Liver (tissue), 9 donors: Measurements from ENCODE around the gene SH2D7. TPM values are rescaled to one million over a fixed set of nuclear protein-coding genes. Genes with fewer than 3 reads are reported as not detected.
A peak's percentile ranks its signal among the peaks of the same experiment; 100 is the strongest.

Source experiments
- DNase-seq: peaks from one replicate; pipeline ENCODE4 v3.0.0-alpha.2; 2017; ENCODE audit warnings: low spot score
- H3K27ac ChIP-seq, 2 donors: one replicate each; pipeline ENCODE4 v1.7.0; 2013; ENCODE audit warnings: inconsistent platforms in 2 of 2, low read length in 2 of 2, control low read depth in 1 of 2, low read depth in 1 of 2, mild to moderate bottlenecking in 1 of 2
- H3K27me3 ChIP-seq, 4 donors: one replicate each; pipeline versions ENCODE4 v1.6.1 to v1.7.0; 2013; ENCODE audit warnings: low read length in 3 of 4, inconsistent platforms in 1 of 4, mild to moderate bottlenecking in 1 of 4, moderate library complexity in 1 of 4; ENCODE audit not compliant: control insufficient read depth in 4 of 4, insufficient read depth in 4 of 4
- H3K36me3 ChIP-seq, 4 donors: one replicate each; pipeline versions ENCODE4 v1.6.1 to v1.7.0; 2013; ENCODE audit warnings: low read length in 3 of 4, mild to moderate bottlenecking in 3 of 4, low read depth in 1 of 4, moderate library complexity in 1 of 4; ENCODE audit not compliant: control insufficient read depth in 4 of 4, insufficient read depth in 3 of 4
- H3K4me1 ChIP-seq, 4 donors: one replicate each; pipeline versions ENCODE4 v1.6.1 to v1.7.0; 2013; ENCODE audit warnings: low read length in 3 of 4, mild to moderate bottlenecking in 3 of 4, moderate library complexity in 1 of 4; ENCODE audit not compliant: control insufficient read depth in 4 of 4, insufficient read depth in 4 of 4
- H3K4me3 ChIP-seq, 3 donors: one replicate each; pipeline versions ENCODE4 v1.6.1 to v1.7.0; 2013; ENCODE audit warnings: low read length in 3 of 3, control low read depth in 1 of 3, low read depth in 1 of 3, mild to moderate bottlenecking in 1 of 3
- H3K9ac ChIP-seq, 2 donors: one replicate each; pipeline ENCODE4 v1.7.0; 2013; ENCODE audit warnings: low read length in 2 of 2, mild to moderate bottlenecking in 2 of 2, moderate library complexity in 2 of 2, control low read depth in 1 of 2, low read depth in 1 of 2
- H3K9me3 ChIP-seq, 4 donors: one replicate each; pipeline versions ENCODE4 v1.6.1 to v1.7.0; 2013; ENCODE audit warnings: low read length in 3 of 4; ENCODE audit not compliant: control insufficient read depth in 4 of 4
- ATF3 ChIP-seq: IDR thresholded peaks from 2 replicates; pipeline ENCODE4 v1.6.1; 2016; ENCODE audit warnings: antibody characterized with exemption
- CTCF ChIP-seq: fragments of 150-350 bp; IDR thresholded peaks from 2 replicates; pipeline ENCODE4 v1.5.1; 2017; ENCODE audit warnings: improper control_type of control experiment, low read depth, low read length; ENCODE audit not compliant: missing input control
- EGR1 ChIP-seq, 2 donors: IDR thresholded peaks; 2 replicates each; pipeline ENCODE4 v1.6.1; 2016 to 2018; ENCODE audit warnings: antibody characterized with exemption in 2 of 2, low read depth in 2 of 2
- FOXA1 ChIP-seq: IDR thresholded peaks from 2 replicates; pipeline ENCODE4 v1.6.1; 2016; ENCODE audit warnings: antibody characterized with exemption
- FOXA2 ChIP-seq: IDR thresholded peaks from 2 replicates; pipeline ENCODE4 v1.6.1; 2016; ENCODE audit warnings: antibody characterized with exemption
- GABPA ChIP-seq, 2 donors: IDR thresholded peaks in 1 of 2; conservative IDR thresholded peaks in 1 of 2; 2 replicates each; pipeline ENCODE4 v1.6.1; 2016; ENCODE audit warnings: antibody characterized with exemption in 2 of 2, mild to moderate bottlenecking in 1 of 2, moderate library complexity in 1 of 2
- HNF4G ChIP-seq: IDR thresholded peaks from 2 replicates; pipeline ENCODE4 v1.6.1; 2016; ENCODE audit warnings: antibody characterized with exemption
- JUND ChIP-seq, 2 donors: IDR thresholded peaks; 2 replicates each; pipeline ENCODE4 v1.6.1; 2016; ENCODE audit warnings: antibody characterized with exemption in 2 of 2
- MAX ChIP-seq: IDR thresholded peaks from 2 replicates; pipeline ENCODE4 v1.6.1; 2016; ENCODE audit warnings: antibody characterized with exemption
- NR2F2 ChIP-seq: IDR thresholded peaks from 2 replicates; pipeline ENCODE4 v1.6.1; 2016; ENCODE audit warnings: antibody characterized with exemption
- REST ChIP-seq: IDR thresholded peaks from 2 replicates; pipeline ENCODE4 v1.6.1; 2016; ENCODE audit warnings: antibody characterized with exemption, mild to moderate bottlenecking
- RXRA ChIP-seq, 2 donors: IDR thresholded peaks; 2 replicates each; pipeline ENCODE4 v1.6.1; 2017 to 2018; ENCODE audit warnings: antibody characterized with exemption in 2 of 2, mild to moderate bottlenecking in 1 of 2
- SP1 ChIP-seq: IDR thresholded peaks from 2 replicates; pipeline ENCODE4 v1.6.1; 2018; ENCODE audit warnings: antibody characterized with exemption, mild to moderate bottlenecking
- TAF1 ChIP-seq: conservative IDR thresholded peaks from 2 replicates; pipeline ENCODE4 v1.6.1; 2016; ENCODE audit warnings: antibody characterized with exemption, mild to moderate bottlenecking
- YY1 ChIP-seq: IDR thresholded peaks from 2 replicates; pipeline ENCODE4 v1.6.1; 2016; ENCODE audit warnings: antibody characterized with exemption, mild to moderate bottlenecking
- ZBTB33 ChIP-seq: IDR thresholded peaks from 2 replicates; pipeline ENCODE4 v1.6.1; 2016; ENCODE audit warnings: antibody characterized with exemption
- WGBS: extraction: QIAGEN DNeasy Blood & Tissue Kit; methylation state at CpG from one replicate; pipeline ENCODE4 v1.1.7; 2013; 5-methylcytosine and 5-hydroxymethylcytosine counted together
- polyA plus RNA-seq, 2 donors: library from polyadenylated mRNA; stranded (reverse) in 1 of 2; unstranded in 1 of 2; fragments of 200-250 nt in 1 of 2; fragments of >200 nt in 1 of 2; fragmentation: Nextera tagmentation in 1 of 2; extraction: Ambion mirVana in 1 of 2; gene quantifications; one replicate each; pipeline versions ENCODE4 v1.2.1 to v1.2.3, GENCODE V29; 2013 to 2015
- total RNA-seq, 2 donors: library from RNA; depleted of rRNA; stranded (reverse); fragments of >200 nt; gene quantifications; one replicate each; pipeline ENCODE4 v1.2.3, GENCODE V29; 2014
- donor health status: healthy.
- donor health status: healthy.
- donor health status: healthy.
- donor health status: healthy.
- donor health status: healthy.

The SH2D7 gene
- total and polyA plus RNA-seq, 4 donors: not detected

GRCh38 chr15:78085928-78086327 is 6.4 kb upstream of the SH2D7 start (continued):
- no peak for TF ChIP-seq ZBTB33
- TF ChIP-seq ATF3: no peak
- TF ChIP-seq JUND (IDR thresholded peaks at IDR 0.05): no peak
- no peak for TF ChIP-seq HNF4G

GRCh38 chr15:78087951-78088772 is 4.2 kb upstream of the SH2D7 start:
- no peaks in the 10 kb centered on the region for H3K27me3 ChIP-seq
- H3K27ac ChIP-seq: no peak overlapping the region
- H3K4me1 ChIP-seq: peaks cover 3 to 14% (median 9%) of the 10 kb centered on the region in 4 donors
- no peak for DNase-seq
- no peaks in the 10 kb centered on the region for H3K36me3 ChIP-seq
- H3K4me3 ChIP-seq: no peak overlapping the region
- WGBS: 74% methylated on average over 12 of the region's 12 CpGs
- H3K9me3 ChIP-seq: no peaks in the 10 kb centered on the region
- TF ChIP-seq HNF4G (no peak), FOXA2 (no peak), TAF1 (no peak), MAX (no peak), SP1 (no peak), NR2F2 (no peak), GABPA (IDR thresholded peaks at IDR 0.05 in 1 of 2, conservative IDR thresholded peaks at IDR 0.05 in 1 of 2) (no peak), FOXA1 (no peak), CTCF (no peak), EGR1 (IDR thresholded peaks at IDR 0.05; ENCODE audit: low read depth in 2 of 2) (no peak), JUND (IDR thresholded peaks at IDR 0.05) (no peak), ZBTB33 (no peak), YY1 (no peak)
- no peak overlapping the region for H3K9ac ChIP-seq

- Histone ChIP-seq H3K9ac (no peak overlapping the region), H3K4me1 (peaks cover 3 to 14% (median 9%) of the 10 kb centered on the region in 4 donors), H3K9me3 (no peaks in the 10 kb centered on the region), H3K36me3 (no peaks in the 10 kb centered on the region), H3K4me3 (no peak overlapping the region), H3K27ac (no peak overlapping the region), H3K27me3 (no peaks in the 10 kb centered on the region)
- 53% methylated on average over 3 of the region's 3 CpGs for WGBS
- no peak for DNase-seq
- peak; percentile 84 for TF ChIP-seq SP1
- peak; percentile 26 for TF ChIP-seq HNF4G
- peak; percentile 42 for TF ChIP-seq REST
- TF ChIP-seq GABPA (IDR thresholded peaks at IDR 0.05 in 1 of 2, conservative IDR thresholded peaks at IDR 0.05 in 1 of 2): no peak
- TF ChIP-seq CTCF: no peak
- TF ChIP-seq YY1: peak; percentile 46
- TF ChIP-seq MAX: peak; percentile 22
- no peak for TF ChIP-seq TAF1
- TF ChIP-seq FOXA2: peak; percentile 90
- peak; percentile 33 to 52 for TF ChIP-seq RXRA (IDR thresholded peaks at IDR 0.05)
These were observed 3.6 kb upstream of the SH2D7 start for GRCh38 chr15:78088773-78089080.
